HK-2 (cell line): ENCODE results near the gene DENND2C.

ENCODE experiments used
- DNase-seq: peaks from one replicate; pipeline ENCODE4 v3.0.0-alpha.2; 2018; ENCODE audit not compliant: unreplicated experiment

DENND2C gene

GRCh38 chr1:114545315-114545714 lies 124.5 kb downstream of the DENND2C start:
- DNase-seq, result no peak

DNA sequence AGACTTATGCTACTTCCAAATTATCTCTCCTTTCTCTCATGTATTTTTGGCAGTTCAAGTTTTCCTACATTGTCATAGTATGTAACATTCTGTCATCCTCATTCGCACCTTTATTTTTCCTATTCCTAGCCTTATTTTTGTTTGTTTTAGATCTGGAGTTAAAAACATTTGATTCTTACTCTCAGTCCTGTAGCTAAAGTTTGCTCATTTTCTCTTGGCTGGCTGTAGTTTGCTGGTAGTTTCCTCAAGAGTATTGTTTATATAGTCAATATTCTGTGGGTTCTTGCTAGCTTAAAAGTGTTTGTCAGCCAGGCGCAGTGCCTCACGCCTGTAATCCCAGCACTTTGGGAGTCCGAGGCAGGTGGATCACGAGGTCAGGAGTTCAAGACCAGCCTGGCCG lies 129.0 kb downstream of the DENND2C start:
- no peak for DNase-seq

DNA sequence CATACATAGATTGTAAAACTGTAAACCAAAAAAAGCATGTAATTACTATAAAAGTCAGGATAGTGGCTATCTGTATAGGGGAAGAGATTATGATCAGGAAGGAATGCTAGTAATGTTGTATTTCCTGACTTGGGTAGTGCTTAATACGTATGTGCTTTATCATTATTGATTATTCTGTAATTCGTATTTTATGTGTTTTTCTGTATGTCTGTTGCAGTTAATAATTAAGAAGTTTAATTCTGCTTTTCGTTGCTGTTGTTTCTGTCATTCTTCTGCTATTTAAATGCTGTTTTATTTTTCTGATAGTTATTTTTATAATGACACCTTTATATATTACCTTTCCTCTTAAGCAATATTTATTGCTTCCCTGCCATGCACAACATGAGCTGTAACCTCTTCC lies 129.6 kb downstream of the DENND2C start:
- DNase-seq, result no peak

DNA sequence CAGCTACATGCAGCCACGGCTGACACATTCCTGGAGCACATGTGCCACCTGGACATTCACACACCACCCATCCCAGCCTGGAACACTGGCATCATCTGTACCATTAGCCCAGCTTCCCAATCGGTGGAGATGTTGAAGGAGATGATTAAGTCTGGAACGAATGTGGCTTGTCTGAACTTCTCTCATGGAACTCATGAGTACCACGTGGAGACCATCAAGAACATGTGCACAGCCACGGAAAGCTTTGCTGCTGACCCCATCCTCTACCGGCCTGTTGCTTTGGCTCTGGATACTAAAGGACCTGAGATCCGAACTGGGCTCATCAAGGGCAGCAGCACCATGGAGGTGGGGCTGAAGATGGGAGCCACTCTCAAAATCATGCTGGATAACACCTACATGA lies 133.8 kb downstream of the DENND2C start:
- DNase-seq, result no peak

DNA sequence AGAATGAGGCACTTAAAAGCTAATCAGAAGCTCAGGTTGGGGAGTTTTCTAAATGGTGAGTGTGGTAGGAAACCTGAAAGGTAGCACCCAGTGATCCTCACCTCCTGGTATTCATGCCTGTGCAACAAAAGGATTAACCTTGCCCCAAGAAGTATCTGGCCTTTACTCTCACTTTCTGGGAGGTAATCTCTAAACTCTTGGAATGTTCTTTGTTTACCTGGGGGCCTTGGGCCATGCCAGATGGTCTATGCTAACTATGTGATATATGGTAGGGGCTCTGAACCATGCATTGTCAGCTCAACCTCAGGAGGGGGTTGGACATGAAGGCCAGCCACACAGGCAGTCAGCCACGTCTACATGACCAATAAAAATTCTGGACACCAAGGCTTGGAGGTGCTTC lies 134.4 kb downstream of the DENND2C start:
- DNase-seq, result no peak
